NCI-H1105 treated with DMSO at 0.1 percent for 48 hours (cell line): ENCODE results near the gene HOXC10.

Experiments used
- DNase-seq: peaks from one replicate; lab custom pipeline; 2025; lab: John Stamatoyannopoulos, UW

HOXC10 gene

GRCh38 chr12:53965281-53966084 lies 19.5 kb upstream of the HOXC10 start:
- no peak for DNase-seq

GRCh38 chr12:53966085-53966384 lies 18.9 kb upstream of the HOXC10 start:
- no peak for DNase-seq

GRCh38 chr12:53966385-53967133 lies 18.4 kb upstream of the HOXC10 start:
- no peak for DNase-seq

- DNase-seq: no peak
Observed at GRCh38 chr12:53967421-53967925, 17.5 kb upstream of the HOXC10 start.

GRCh38 chr12:53968214-53969127 lies 16.5 kb upstream of the HOXC10 start:
- no peak for DNase-seq

- DNase-seq: no peak
Observed at GRCh38 chr12:53969588-53970259, 15.2 kb upstream of the HOXC10 start.

GRCh38 chr12:53970451-53970850 lies 14.5 kb upstream of the HOXC10 start:
- no peak for DNase-seq

GRCh38 chr12:53971129-53971528 lies 13.8 kb upstream of the HOXC10 start:
- DNase-seq: no peak

- DNase-seq: no peak
Observed at GRCh38 chr12:53971686-53972085, 13.3 kb upstream of the HOXC10 start.

GRCh38 chr12:53972152-53972702 lies 12.7 kb upstream of the HOXC10 start:
- DNase-seq: no peak

GRCh38 chr12:53972722-53973235 lies 12.2 kb upstream of the HOXC10 start, which contains the start of gene HOXC11:
TSS of gene HOXC11 (plus strand) at chr12:53973126. CDS start at chr12:53973242, 116 bp downstream.
- DNase-seq: no peak

- no peak for DNase-seq
Observed at GRCh38 chr12:53973236-53974042, 11.5 kb upstream of the HOXC10 start.

- peak; percentile 19 for DNase-seq
Observed at GRCh38 chr12:53974084-53975063, 10.6 kb upstream of the HOXC10 start, which contains the start of gene HOTAIR. TSS of gene HOTAIR (minus strand) at chr12:53974954.

- no peak for DNase-seq
Observed at GRCh38 chr12:53975064-53975471, 9.9 kb upstream of the HOXC10 start.

GRCh38 chr12:53975479-53976152 lies 9.3 kb upstream of the HOXC10 start:
- no peak for DNase-seq

GRCh38 chr12:53976172-53976822 lies 8.6 kb upstream of the HOXC10 start:
- DNase-seq: no peak

GRCh38 chr12:53976823-53977595 lies 7.9 kb upstream of the HOXC10 start:
- DNase-seq: no peak
